ENCODE measurements around the gene NLRC5. TPM values are rescaled to one million over a fixed set of nuclear protein-coding genes. Genes with fewer than 3 reads are reported as not detected.

The NLRC5 gene
- total RNA-seq, 2 donors from 2014 or later, result 0.64 to 0.97 TPM

GRCh38 chr16:57054771-57055170 is 65.4 kb downstream of the NLRC5 start:
- no peak overlapping the region for H3K27ac ChIP-seq (ENCODE audit: low read depth, low read length)
- H3K36me3 ChIP-seq (ENCODE audit: control insufficient read depth, insufficient read depth, low read length), result no peaks in the 10 kb centered on the region
- DNase-seq, result no peak
- Mint-ChIP-seq H3K9me3 (no peaks in the 10 kb centered on the region), H3K4me3 (no peak overlapping the region), H3K4me1 (peaks cover 2% of the 10 kb centered on the region), H3K36me3 (ENCODE audit: low read depth) (no peaks in the 10 kb centered on the region), H3K27ac (no peak overlapping the region), H3K27me3 (ENCODE audit: insufficient read depth) (peaks cover 2% of the 10 kb centered on the region)
- H3K4me3 ChIP-seq (ENCODE audit: low read length), result no peak overlapping the region
- no peak for TF ChIP-seq CTCF (conservative IDR thresholded peaks at IDR 0.05)
- H3K9ac ChIP-seq (ENCODE audit: extremely low read depth, low read length, poor library complexity, severe bottlenecking), result no peak overlapping the region
- no peaks in the 10 kb centered on the region for H3K4me1 ChIP-seq (ENCODE audit: control insufficient read depth, insufficient read depth, low read length)
- H3K9me3 ChIP-seq (ENCODE audit: control insufficient read depth, low read length), result no peaks in the 10 kb centered on the region
- 85 to 87% methylated on average over 5 to 7 of the region's 7 CpGs for WGBS, 2 experiments (ENCODE audit: insufficient coverage in 1 of 2, insufficient read length in 1 of 2)
- no peaks in the 10 kb centered on the region for H3K27me3 ChIP-seq (ENCODE audit: control insufficient read depth, insufficient read depth, low read length, poor library complexity, severe bottlenecking)

- no peak overlapping the region for H3K4me3 ChIP-seq (ENCODE audit: low read length)
These were observed 66.3 kb downstream of the NLRC5 start for GRCh38 chr16:57055671-57056070.

GRCh38 chr16:57058291-57058861 is 69.0 kb downstream of the NLRC5 start:
- Histone ChIP-seq H3K27ac (ENCODE audit: low read depth, low read length) (no peak overlapping the region), H3K36me3 (ENCODE audit: control insufficient read depth, insufficient read depth, low read length) (no peaks in the 10 kb centered on the region), H3K4me3 (ENCODE audit: low read length) (no peak overlapping the region), H3K9ac (ENCODE audit: extremely low read depth, low read length, poor library complexity, severe bottlenecking) (no peak overlapping the region), H3K27me3 (ENCODE audit: control insufficient read depth, insufficient read depth, low read length, poor library complexity, severe bottlenecking) (no peaks in the 10 kb centered on the region), H3K9me3 (ENCODE audit: control insufficient read depth, low read length) (no peaks in the 10 kb centered on the region), H3K4me1 (ENCODE audit: control insufficient read depth, insufficient read depth, low read length) (no peaks in the 10 kb centered on the region)
- TF ChIP-seq CTCF (conservative IDR thresholded peaks at IDR 0.05), result no peak
- WGBS, 2 experiments (ENCODE audit: insufficient coverage in 1 of 2, insufficient read length in 1 of 2), result 61 to 76% methylated on average over 6 to 9 of the region's 9 CpGs
- Mint-ChIP-seq H3K36me3 (ENCODE audit: low read depth) (no peaks in the 10 kb centered on the region), H3K9me3 (no peaks in the 10 kb centered on the region), H3K27ac (no peak overlapping the region), H3K27me3 (ENCODE audit: insufficient read depth) (no peaks in the 10 kb centered on the region), H3K4me3 (no peak overlapping the region), H3K4me1 (no peaks in the 10 kb centered on the region)
- DNase-seq, result no peak

More at GRCh38 chr16:57055671-57056070, 66.3 kb downstream of the NLRC5 start:
- H3K27me3 ChIP-seq (ENCODE audit: control insufficient read depth, insufficient read depth, low read length, poor library complexity, severe bottlenecking), result no peaks in the 10 kb centered on the region
- no peaks in the 10 kb centered on the region for H3K36me3 Mint-ChIP-seq (ENCODE audit: low read depth)
- no peak overlapping the region for H3K27ac ChIP-seq (ENCODE audit: low read depth, low read length)
- no peaks in the 10 kb centered on the region for H3K9me3 ChIP-seq (ENCODE audit: control insufficient read depth, low read length)
- H3K27me3 Mint-ChIP-seq (ENCODE audit: insufficient read depth), result peaks cover 2% of the 10 kb centered on the region
- 59 to 71% methylated on average over 4 to 6 of the region's 6 CpGs for WGBS, 2 experiments (ENCODE audit: insufficient coverage in 1 of 2, insufficient read length in 1 of 2)
- no peak for TF ChIP-seq CTCF (conservative IDR thresholded peaks at IDR 0.05)
- H3K4me1 Mint-ChIP-seq, result no peaks in the 10 kb centered on the region
- H3K36me3 ChIP-seq (ENCODE audit: control insufficient read depth, insufficient read depth, low read length), result no peaks in the 10 kb centered on the region
- no peaks in the 10 kb centered on the region for H3K4me1 ChIP-seq (ENCODE audit: control insufficient read depth, insufficient read depth, low read length)
- H3K4me3 Mint-ChIP-seq, result no peak overlapping the region
- no peak overlapping the region for H3K27ac Mint-ChIP-seq
- H3K9me3 Mint-ChIP-seq, result no peaks in the 10 kb centered on the region
- H3K9ac ChIP-seq (ENCODE audit: extremely low read depth, low read length, poor library complexity, severe bottlenecking), result no peak overlapping the region
- DNase-seq, result no peak

All from endodermal cell (in vitro differentiated cells).